Measurements from ENCODE around the gene S100A6. TPM values are rescaled to one million over a fixed set of nuclear protein-coding genes. Genes with fewer than 3 reads are reported as not detected.
A peak's percentile ranks its signal among the peaks of the same experiment; 100 is the strongest.

Gene S100A6
- total RNA-seq, 1 experiment from 2014 or later: 1,633 TPM

DNA sequence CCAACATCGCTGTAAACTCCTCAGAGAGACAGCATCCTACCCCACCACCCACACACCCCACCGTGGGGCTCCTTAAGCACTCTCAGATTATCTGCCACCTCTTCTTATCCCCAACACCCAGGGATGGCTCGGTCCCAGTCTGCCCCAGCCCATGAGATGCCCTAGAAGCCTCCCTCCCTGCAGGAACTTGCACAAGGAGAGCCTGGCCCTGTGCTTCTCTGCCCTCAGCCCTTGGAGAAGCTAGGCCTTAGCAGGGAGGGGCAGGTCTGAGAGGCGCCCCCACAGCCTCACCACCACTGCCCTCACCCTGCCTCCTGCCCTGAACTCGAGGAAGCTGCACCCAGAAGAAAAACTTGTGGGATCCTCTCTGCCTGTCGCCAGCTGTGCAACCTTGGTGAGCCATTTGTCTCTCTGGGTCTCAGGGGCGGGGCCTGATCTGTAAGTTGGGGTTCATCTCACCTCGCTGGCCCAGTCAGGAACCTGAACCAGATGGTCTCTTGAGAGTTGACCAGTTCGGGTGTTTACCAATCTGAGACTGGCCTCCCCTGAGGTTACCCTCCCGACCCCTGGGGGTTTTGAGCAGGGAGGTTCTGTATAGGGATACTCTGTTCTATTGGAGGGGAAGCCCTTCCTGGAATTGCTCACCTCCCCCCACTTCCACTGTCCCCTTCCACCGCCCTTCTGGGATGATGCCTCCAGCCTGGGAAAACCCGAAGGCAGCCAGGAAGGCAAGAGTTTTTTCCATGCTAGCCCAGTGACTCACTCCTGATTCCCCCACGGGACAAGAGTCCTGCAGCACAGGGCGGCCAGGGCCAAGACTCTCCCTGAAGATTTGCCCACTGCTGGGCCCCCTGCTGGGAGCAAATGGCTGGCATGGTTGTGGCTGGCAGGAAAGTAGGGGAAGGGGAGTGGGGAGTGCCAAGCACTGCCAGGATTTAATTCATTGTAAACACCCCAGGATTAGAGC is 13.2 kb upstream of the S100A6 start, which contains the start of gene S100A3:
TSS of gene S100A3 (minus strand) at position 537 of the 967 bp plus-strand sequence. CDS start 773 bp downstream, outside the sequence.
- H3K79me2 ChIP-seq (ENCODE audit: insufficient read depth, low read length): peaks cover 14% of the 10 kb centered on the region; the same call in 1 of the 2 replicates
- CTCF ChIA-PET: no interaction called here
- peaks cover 74 to 95% of the 10 kb centered on the region in 2 experiments for H3K4me1 ChIP-seq (ENCODE audit: control insufficient read depth in 1 of 2, insufficient read depth in 2 of 2, low read length in 2 of 2)
- H3K4me2 ChIP-seq (ENCODE audit: low read length): peak within 1 kb of the TSS; percentile 77
- ATAC-seq (peak; percentile 56), DNase-seq (ENCODE audit: low read depth, low spot score) (no peak)
- no peaks in the 10 kb centered on the region for H3K36me3 ChIP-seq (ENCODE audit: control insufficient read depth in 1 of 2, insufficient read depth in 2 of 2, low read length in 2 of 2)
- H3K4me3 ChIP-seq (replicated peaks in 1 of 2; ENCODE audit: low read depth in 1 of 2, low read length in 2 of 2): peak within 1 kb of the TSS in 1 of 2 experiments; percentile 3; a peak in 1 of 4 replicates
- no peaks in the 10 kb centered on the region for H3K9me3 ChIP-seq (ENCODE audit: control insufficient read depth in 1 of 2, insufficient read depth in 1 of 2, low read depth in 1 of 2, low read length in 2 of 2)
- H3K27me3 ChIP-seq (ENCODE audit: insufficient read depth, low read length): no peaks in the 10 kb centered on the region
- H3K9me2 ChIP-seq (ENCODE audit: insufficient read depth): no peaks in the 10 kb centered on the region
- RAD21 ChIA-PET (ENCODE audit: low non-redundant PET in 1 of 2, low total read pairs in 2 of 2, uncharacterized antibody in 2 of 2, unreplicated experiment in 2 of 2): no interaction called here
- peak within 1 kb of the TSS; percentile 81 for H3K9ac ChIP-seq (ENCODE audit: low read length)
- peak within 1 kb of the TSS; percentile 97 for H3K27ac ChIP-seq (ENCODE audit: low read depth, low read length)
- POLR2A ChIA-PET: interaction anchor here (1.1 to 8.1 kb wide), 3 partner anchors 14 to 17 kb away, joined by 3 to 78 read pairs (median 33); partner anchors contain the start of genes S100A2 and S100A6
- H2AFZ ChIP-seq (ENCODE audit: low read depth, low read length, poor library complexity, severe bottlenecking): no peak within 1 kb of the TSS
- H4K20me1 ChIP-seq (ENCODE audit: insufficient read depth): no peaks in the 10 kb centered on the region
- intact Hi-C loops (cut with micrococcal nuclease): loop anchor here (1.0 kb wide), 1 partner anchor 17 kb away; no protein-coding TSS in a partner anchor
- no TSS peak for BruUV-seq (replicated peaks)
- no peak for TF ChIP-seq SP1 (IDR thresholded peaks at IDR 0.05; ENCODE audit: low read depth)
- no peak for TF ChIP-seq SIN3A (IDR thresholded peaks at IDR 0.05; ENCODE audit: low read depth)
- no peak for TF ChIP-seq YY1 (IDR thresholded peaks at IDR 0.05; ENCODE audit: extremely low read depth, insufficient replicate concordance, low read depth, low read length)
- TF ChIP-seq EZH2 (IDR thresholded peaks at IDR 0.05): no peak
- TF ChIP-seq CTCF (IDR thresholded peaks at IDR 0.05 in 2 of 3, conservative IDR thresholded peaks at IDR 0.05 in 1 of 3; ENCODE audit: borderline replicate concordance in 1 of 3, insufficient read depth in 1 of 3, low read depth in 2 of 3, low read length in 2 of 3): 0 out of 6 replicates have a peak, but pooled peaks of 1 of the 3 experiments have one; percentile 14
- no peak for TF ChIP-seq POLR2A (IDR thresholded peaks at IDR 0.05; ENCODE audit: borderline replicate concordance, extremely low read depth, insufficient read depth, insufficient read length)
- TF ChIP-seq, protein P1, sequence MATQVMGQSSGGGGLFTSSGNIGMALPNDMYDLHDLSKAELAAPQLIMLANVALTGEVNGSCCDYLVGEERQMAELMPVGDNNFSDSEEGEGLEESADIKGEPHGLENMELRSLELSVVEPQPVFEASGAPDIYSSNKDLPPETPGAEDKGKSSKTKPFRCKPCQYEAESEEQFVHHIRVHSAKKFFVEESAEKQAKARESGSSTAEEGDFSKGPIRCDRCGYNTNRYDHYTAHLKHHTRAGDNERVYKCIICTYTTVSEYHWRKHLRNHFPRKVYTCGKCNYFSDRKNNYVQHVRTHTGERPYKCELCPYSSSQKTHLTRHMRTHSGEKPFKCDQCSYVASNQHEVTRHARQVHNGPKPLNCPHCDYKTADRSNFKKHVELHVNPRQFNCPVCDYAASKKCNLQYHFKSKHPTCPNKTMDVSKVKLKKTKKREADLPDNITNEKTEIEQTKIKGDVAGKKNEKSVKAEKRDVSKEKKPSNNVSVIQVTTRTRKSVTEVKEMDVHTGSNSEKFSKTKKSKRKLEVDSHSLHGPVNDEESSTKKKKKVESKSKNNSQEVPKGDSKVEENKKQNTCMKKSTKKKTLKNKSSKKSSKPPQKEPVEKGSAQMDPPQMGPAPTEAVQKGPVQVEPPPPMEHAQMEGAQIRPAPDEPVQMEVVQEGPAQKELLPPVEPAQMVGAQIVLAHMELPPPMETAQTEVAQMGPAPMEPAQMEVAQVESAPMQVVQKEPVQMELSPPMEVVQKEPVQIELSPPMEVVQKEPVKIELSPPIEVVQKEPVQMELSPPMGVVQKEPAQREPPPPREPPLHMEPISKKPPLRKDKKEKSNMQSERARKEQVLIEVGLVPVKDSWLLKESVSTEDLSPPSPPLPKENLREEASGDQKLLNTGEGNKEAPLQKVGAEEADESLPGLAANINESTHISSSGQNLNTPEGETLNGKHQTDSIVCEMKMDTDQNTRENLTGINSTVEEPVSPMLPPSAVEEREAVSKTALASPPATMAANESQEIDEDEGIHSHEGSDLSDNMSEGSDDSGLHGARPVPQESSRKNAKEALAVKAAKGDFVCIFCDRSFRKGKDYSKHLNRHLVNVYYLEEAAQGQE (IDR thresholded peaks at IDR 0.05; ENCODE audit: low read depth): no peak
- peak; percentile 25 for TF ChIP-seq TCF7L2 (IDR thresholded peaks at IDR 0.05; ENCODE audit: borderline replicate concordance, extremely low read depth, insufficient read depth, insufficient read length)
- TF ChIP-seq EZH2phosphoT487 (IDR thresholded peaks at IDR 0.05; ENCODE audit: borderline replicate concordance): no peak
- peak; percentile 60 for TF ChIP-seq POLR2AphosphoS5 (IDR thresholded peaks at IDR 0.05; ENCODE audit: low read depth, low read length)
- TF ChIP-seq, protein P2, sequence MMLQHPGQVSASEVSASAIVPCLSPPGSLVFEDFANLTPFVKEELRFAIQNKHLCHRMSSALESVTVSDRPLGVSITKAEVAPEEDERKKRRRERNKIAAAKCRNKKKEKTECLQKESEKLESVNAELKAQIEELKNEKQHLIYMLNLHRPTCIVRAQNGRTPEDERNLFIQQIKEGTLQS (IDR thresholded peaks at IDR 0.05): no peak
- TF ChIP-seq, protein P3, sequence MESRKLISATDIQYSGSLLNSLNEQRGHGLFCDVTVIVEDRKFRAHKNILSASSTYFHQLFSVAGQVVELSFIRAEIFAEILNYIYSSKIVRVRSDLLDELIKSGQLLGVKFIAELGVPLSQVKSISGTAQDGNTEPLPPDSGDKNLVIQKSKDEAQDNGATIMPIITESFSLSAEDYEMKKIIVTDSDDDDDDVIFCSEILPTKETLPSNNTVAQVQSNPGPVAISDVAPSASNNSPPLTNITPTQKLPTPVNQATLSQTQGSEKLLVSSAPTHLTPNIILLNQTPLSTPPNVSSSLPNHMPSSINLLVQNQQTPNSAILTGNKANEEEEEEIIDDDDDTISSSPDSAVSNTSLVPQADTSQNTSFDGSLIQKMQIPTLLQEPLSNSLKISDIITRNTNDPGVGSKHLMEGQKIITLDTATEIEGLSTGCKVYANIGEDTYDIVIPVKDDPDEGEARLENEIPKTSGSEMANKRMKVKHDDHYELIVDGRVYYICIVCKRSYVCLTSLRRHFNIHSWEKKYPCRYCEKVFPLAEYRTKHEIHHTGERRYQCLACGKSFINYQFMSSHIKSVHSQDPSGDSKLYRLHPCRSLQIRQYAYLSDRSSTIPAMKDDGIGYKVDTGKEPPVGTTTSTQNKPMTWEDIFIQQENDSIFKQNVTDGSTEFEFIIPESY (IDR thresholded peaks at IDR 0.05; ENCODE audit: extremely low read depth, insufficient replicate concordance, low read length): no peak
- TF ChIP-seq SRF (IDR thresholded peaks at IDR 0.05; ENCODE audit: low read depth): no peak
- no peak for TF ChIP-seq JUND (IDR thresholded peaks at IDR 0.05)
- no peak for TF ChIP-seq CEBPB (IDR thresholded peaks at IDR 0.05; ENCODE audit: low read depth)
- no peak for TF ChIP-seq FOSL1 (IDR thresholded peaks at IDR 0.05; ENCODE audit: low read depth)
- TF ChIP-seq RAD21 (IDR thresholded peaks at IDR 0.05; ENCODE audit: low read depth): no peak
- no peak for TF ChIP-seq EGR1 (IDR thresholded peaks at IDR 0.05; ENCODE audit: low read depth)

All from HCT116 (cell line).